Mucosa of descending colon (tissue), 3 donors: ENCODE data around the gene MALT1. TPM values are rescaled to one million over a fixed set of nuclear protein-coding genes. Genes with fewer than 3 reads are reported as not detected.

Experiments used
- ATAC-seq: fragments of 200-7000 bp; cut with Tn5 transposase; one replicate; pipeline ENCODE4 v1.9.1; 2020; ENCODE audit warnings: mild to moderate bottlenecking, moderate library complexity
- DNase-seq, 3 donors: peaks; one replicate each; pipeline ENCODE4 v3.0.0-alpha.2; 2020
- H3K36me3 ChIP-seq: fragments of 200-600 bp; one replicate; pipeline ENCODE4 v1.8.0; 2021; ENCODE audit warnings: low read depth, mild to moderate bottlenecking
- H3K4me1 ChIP-seq: fragments of 200-600 bp; one replicate; pipeline ENCODE4 v1.8.0; 2021; ENCODE audit warnings: low read depth, mild to moderate bottlenecking
- H3K4me3 ChIP-seq: fragments of 200-600 bp; one replicate; pipeline ENCODE4 v1.8.0; 2021; ENCODE audit warnings: mild to moderate bottlenecking
- H3K9me3 ChIP-seq: fragments of 200-600 bp; one replicate; pipeline ENCODE4 v1.8.0; 2021; ENCODE audit warnings: mild to moderate bottlenecking
- intact Hi-C, 2 donors: fragments of 100-400 bp; cut with DNase I in 1 of 2; cut with micrococcal nuclease in 1 of 2; formaldehyde crosslinking; loops; one replicate each; pipeline versions ENCODE4 v1.11.0 to v1.11.1; 2022; cut with DNase I, micrococcal nuclease
- total RNA-seq, 3 donors: library from RNA; stranded (reverse); fragmentation: NEBNext Ultra II Directional in 2 of 3; extraction: Animal tissue kit (Norgen Biotek cat#: 25700) in 2 of 3; gene quantifications; one replicate each; pipeline versions ENCODE4 v1.2.1 to v1.2.4, GENCODE V29; 2021 to 2023
- TF ChIP-seq, protein P1 (sequence below): fragments of 200-600 bp; IDR thresholded peaks from one replicate; pipeline ENCODE4 v1.8.0; 2022; ENCODE audit warnings: antibody characterized with exemption, mild to moderate bottlenecking
- donor health status: DM: no; HTN: no; CAD: no; lungs with moderate emphysema.
- donor health status: DM: no; HTN: no; CAD: no.
- donor health status: DM: no; HTN: yes; CAD: no.

Gene MALT1
- total RNA-seq, 3 donors from 2014 or later, result 19.5 to 23.4 (median 23.1) TPM

DNA sequence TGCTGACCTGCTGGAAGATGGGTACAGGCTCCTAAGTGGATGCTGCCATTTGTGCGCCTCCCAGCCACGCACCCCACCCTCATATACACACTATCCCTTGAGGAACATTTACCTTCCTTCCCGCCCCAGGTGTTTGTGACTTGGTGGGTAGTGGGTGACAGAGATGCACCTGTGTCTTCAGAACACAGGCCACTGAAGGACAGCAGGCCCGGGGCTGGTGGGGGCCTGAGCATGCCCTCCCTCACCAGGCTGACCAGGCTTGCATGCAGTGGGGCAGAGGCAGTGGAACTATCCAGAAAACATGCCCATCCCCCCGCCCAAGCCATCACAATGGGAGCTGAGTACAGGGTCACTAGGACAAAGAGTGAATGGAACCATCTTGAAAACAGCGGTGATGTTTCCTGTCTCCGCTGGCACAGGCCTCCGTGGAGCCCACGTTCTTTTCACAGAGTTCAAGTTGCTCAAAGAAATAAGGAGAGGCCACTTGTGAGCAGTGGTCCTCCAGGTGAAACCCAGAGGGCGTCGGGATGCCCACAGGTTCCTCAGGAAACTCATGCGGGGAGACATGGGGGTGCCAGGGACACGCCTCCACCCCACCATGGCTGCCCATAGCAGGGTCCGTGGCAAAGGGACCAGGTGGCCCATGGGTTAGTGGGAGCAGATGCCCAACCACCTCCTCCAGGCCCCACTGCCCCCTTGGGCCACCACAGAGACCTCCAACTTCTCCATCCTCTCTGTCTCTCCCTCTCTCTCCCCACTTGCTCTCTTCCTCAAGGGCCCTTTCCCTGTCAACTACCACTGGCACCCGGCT, 90.9 kb downstream of the MALT1 start:
- no peaks in the 10 kb centered on the region for H3K4me1 ChIP-seq

DNA sequence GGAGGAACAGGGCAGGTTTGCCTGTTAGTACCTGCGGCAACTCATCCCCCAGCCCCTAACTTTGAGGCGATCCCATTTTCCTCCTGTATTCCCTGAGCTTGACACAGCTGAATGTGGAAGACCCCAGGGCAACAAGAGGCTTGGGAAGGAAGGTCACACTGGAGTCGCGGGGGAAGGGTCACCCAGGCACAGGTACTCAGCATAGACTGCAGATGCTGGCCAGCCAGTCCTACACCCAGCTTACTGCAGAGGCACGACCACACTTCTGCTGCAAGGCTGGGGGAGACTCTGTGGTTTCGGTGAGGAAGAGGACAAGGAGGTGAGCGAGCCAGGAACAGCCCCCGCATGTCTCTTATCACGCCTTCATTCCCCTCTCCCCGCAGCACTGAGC, 91.5 kb downstream of the MALT1 start:
- ATAC-seq (no peak), DNase-seq (no peak)
- intact Hi-C loops, result loop anchor here in 1 of 2 donors (5.0 kb wide), 1 partner anchor 230 kb away; no protein-coding TSS in a partner anchor
- Histone ChIP-seq H3K4me3 (no peak overlapping the region), H3K4me1 (no peaks in the 10 kb centered on the region), H3K9me3 (no peaks in the 10 kb centered on the region), H3K36me3 (no peaks in the 10 kb centered on the region)
- TF ChIP-seq, protein P1, sequence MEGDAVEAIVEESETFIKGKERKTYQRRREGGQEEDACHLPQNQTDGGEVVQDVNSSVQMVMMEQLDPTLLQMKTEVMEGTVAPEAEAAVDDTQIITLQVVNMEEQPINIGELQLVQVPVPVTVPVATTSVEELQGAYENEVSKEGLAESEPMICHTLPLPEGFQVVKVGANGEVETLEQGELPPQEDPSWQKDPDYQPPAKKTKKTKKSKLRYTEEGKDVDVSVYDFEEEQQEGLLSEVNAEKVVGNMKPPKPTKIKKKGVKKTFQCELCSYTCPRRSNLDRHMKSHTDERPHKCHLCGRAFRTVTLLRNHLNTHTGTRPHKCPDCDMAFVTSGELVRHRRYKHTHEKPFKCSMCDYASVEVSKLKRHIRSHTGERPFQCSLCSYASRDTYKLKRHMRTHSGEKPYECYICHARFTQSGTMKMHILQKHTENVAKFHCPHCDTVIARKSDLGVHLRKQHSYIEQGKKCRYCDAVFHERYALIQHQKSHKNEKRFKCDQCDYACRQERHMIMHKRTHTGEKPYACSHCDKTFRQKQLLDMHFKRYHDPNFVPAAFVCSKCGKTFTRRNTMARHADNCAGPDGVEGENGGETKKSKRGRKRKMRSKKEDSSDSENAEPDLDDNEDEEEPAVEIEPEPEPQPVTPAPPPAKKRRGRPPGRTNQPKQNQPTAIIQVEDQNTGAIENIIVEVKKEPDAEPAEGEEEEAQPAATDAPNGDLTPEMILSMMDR, result no peak

More for the DNA sequence above, 90.9 kb downstream of the MALT1 start:
- no peak for DNase-seq
- intact Hi-C loops, result loop anchor here in 1 of 2 donors (5.0 kb wide), 1 partner anchor 230 kb away; no protein-coding TSS in a partner anchor
- no peaks in the 10 kb centered on the region for H3K36me3 ChIP-seq
- ATAC-seq, result no peak
- TF ChIP-seq, protein P1, result no peak
- H3K9me3 ChIP-seq, result no peaks in the 10 kb centered on the region
- no peak overlapping the region for H3K4me3 ChIP-seq

DNA sequence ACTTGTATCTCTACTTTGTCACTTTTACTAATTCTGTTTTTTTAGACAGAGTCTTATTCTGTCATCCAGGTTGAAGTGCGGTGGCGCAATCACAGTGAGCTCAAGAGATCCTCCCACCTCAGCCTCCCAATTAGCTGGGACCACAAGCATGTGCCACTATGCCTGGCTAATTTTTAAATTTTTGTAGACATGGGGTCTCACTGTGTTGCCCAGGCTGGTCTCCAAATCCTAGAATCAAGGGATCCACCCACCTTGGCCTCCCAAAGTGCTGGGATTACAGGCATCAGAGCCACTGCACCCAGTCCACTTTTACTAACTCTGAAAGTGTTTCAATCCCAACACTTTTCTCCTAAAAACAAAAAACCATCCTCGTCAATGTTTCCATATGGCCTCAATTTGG, 94.9 kb downstream of the MALT1 start:
- TF ChIP-seq, protein P1, result no peak
- intact Hi-C loops, result no loop called here
- H3K4me1 ChIP-seq, result peaks cover 8% of the 10 kb centered on the region
- H3K9me3 ChIP-seq, result no peaks in the 10 kb centered on the region
- DNase-seq (no peak), ATAC-seq (no peak)
- H3K36me3 ChIP-seq, result no peaks in the 10 kb centered on the region
- no peak overlapping the region for H3K4me3 ChIP-seq

DNA sequence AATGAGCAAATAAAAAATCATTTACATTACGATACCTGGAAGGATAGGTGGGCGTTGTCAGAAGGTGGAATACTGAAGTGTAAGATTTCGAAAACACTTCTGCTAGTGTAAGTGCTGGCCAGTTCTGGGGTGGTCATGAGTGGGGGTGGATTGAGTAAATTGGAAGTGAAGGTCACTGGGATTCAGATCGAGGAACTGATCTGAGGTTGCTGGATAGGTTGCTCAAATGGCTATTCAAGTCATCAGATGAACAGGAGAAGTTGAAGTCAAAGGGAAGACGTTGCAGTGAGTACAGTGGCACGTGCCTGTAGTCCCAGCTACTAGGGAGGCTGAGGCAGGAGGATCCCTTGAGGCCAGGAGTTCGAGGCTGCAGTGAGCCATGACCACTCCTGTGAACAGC, 95.7 kb downstream of the MALT1 start:
- no peak for DNase-seq
- Histone ChIP-seq H3K36me3 (no peaks in the 10 kb centered on the region), H3K4me3 (no peak overlapping the region), H3K4me1 (peaks cover 8% of the 10 kb centered on the region), H3K9me3 (no peaks in the 10 kb centered on the region)
- intact Hi-C loops, result no loop called here
- ATAC-seq, result no peak
- TF ChIP-seq, protein P1, result no peak

DNA sequence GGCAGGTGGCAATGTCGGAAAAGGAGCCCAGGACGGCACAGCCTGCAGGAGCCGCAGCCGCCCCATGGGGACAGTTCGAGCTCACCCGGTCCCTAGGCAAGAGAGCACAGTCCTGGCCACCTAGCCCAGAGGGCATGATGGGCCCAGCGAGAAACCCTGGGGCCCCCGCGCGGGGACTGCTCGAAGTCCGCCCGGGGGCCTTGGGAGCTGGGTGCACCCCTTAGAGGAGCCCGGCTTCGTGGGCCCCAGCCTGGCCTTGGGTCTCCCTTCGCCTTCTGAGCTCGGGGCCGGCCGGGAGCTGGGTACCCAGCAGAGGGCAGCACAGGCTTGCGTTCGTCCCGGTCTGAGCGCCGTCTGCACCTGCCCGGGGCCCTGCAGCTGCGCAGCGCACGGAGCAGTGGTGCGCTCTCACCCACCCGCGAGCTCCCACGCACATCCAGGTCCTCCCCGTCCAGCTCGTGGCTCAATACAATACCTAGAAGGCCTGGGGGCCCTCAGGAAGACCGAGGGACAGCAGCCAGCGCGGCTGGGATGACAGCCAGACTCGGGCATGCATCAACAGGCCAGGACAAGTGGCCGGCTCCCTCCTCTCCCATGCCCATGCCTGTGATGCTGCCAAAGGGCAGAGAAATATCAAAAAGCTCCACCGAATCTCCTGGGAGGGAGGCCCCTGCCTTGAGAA, 97.2 kb downstream of the MALT1 start:
- intact Hi-C loops, result no loop called here

More for the DNA sequence above, 97.2 kb downstream of the MALT1 start:
- H3K4me1 ChIP-seq, result peaks cover 8% of the 10 kb centered on the region
- peak; percentile 95 for ATAC-seq
- no peak overlapping the region for H3K4me3 ChIP-seq
- DNase-seq, result peak; percentile 75 to 84 (median 80)
- H3K36me3 ChIP-seq, result no peaks in the 10 kb centered on the region
- TF ChIP-seq, protein P1, result peak; percentile 82
- H3K9me3 ChIP-seq, result no peaks in the 10 kb centered on the region
